ENCODE data around the gene GPR35.

- TF ChIP-seq CTCF (IDR thresholded peaks at IDR 0.05; ENCODE audit: low read length) (no peak), EZH2 (IDR thresholded peaks at IDR 0.05; ENCODE audit: borderline replicate concordance, low read length) (no peak)
Measured at GRCh38 chr2:240635121-240635997, 10.1 kb downstream of the GPR35 start.
